Lower leg skin (tissue), 3 donors: ENCODE data around the gene MANF.

Source experiments
- CTCF ChIP-seq, 3 donors: fragments of 450-650 bp; IDR thresholded peaks; one replicate each; pipeline ENCODE4 v1.5.1; 2016; ENCODE audit warnings: antibody characterized with exemption in 3 of 3, mild to moderate bottlenecking in 3 of 3, moderate library complexity in 2 of 3
- POLR2A ChIP-seq, 2 donors: fragments of 450-650 bp; IDR thresholded peaks; one replicate each; pipeline ENCODE4 v1.6.1; 2016 to 2017; ENCODE audit warnings: antibody characterized with exemption in 2 of 2, mild to moderate bottlenecking in 1 of 2, moderate library complexity in 1 of 2

GRCh38 chr3:51397392-51397791 lies 12.3 kb downstream of the MANF start:
- TF ChIP-seq CTCF (IDR thresholded peaks at IDR 0.05) (no peak), POLR2A (IDR thresholded peaks at IDR 0.05) (no peak)
